Suppressor macrophage treated with lipopolysaccharide for 4 hours (primary cell): ENCODE measurements around the gene PRSS50.

Experiments
- DNase-seq: peaks from one replicate; pipeline ENCODE4 v3.0.0-alpha.2; 2020

PRSS50 gene

GRCh38 chr3:46682974-46683373 is 34.7 kb downstream of the PRSS50 start:
- no peak for DNase-seq

- peak; percentile 51 for DNase-seq
Measured at GRCh38 chr3:46681856-46682540, 35.7 kb downstream of the PRSS50 start.

- no peak for DNase-seq
Measured at GRCh38 chr3:46681387-46681786, 36.3 kb downstream of the PRSS50 start.

GRCh38 chr3:46680298-46680826 is 37.3 kb downstream of the PRSS50 start:
- DNase-seq = no peak

GRCh38 chr3:46679681-46680080 is 38.0 kb downstream of the PRSS50 start:
- no peak for DNase-seq

GRCh38 chr3:46678280-46678679 is 39.4 kb downstream of the PRSS50 start:
- no peak for DNase-seq

GRCh38 chr3:46677411-46677726 is 40.3 kb downstream of the PRSS50 start:
- no peak for DNase-seq

GRCh38 chr3:46676601-46677410 is 40.9 kb downstream of the PRSS50 start:
- DNase-seq = no peak

GRCh38 chr3:46675843-46676567 is 41.7 kb downstream of the PRSS50 start:
- DNase-seq = no peak

GRCh38 chr3:46675426-46675825 is 42.2 kb downstream of the PRSS50 start:
- DNase-seq = no peak

GRCh38 chr3:46674031-46674845 is 43.4 kb downstream of the PRSS50 start:
- DNase-seq = no peak

GRCh38 chr3:46673151-46674030 is 44.3 kb downstream of the PRSS50 start:
- no peak for DNase-seq

- no peak for DNase-seq
Measured at GRCh38 chr3:46672349-46672695, 45.3 kb downstream of the PRSS50 start.

- DNase-seq = no peak
Measured at GRCh38 chr3:46671541-46672348, 45.9 kb downstream of the PRSS50 start.

GRCh38 chr3:46670891-46671427 is 46.7 kb downstream of the PRSS50 start:
- no peak for DNase-seq

GRCh38 chr3:46670000-46670890 is 47.4 kb downstream of the PRSS50 start:
- DNase-seq = no peak

- DNase-seq = no peak
Measured at GRCh38 chr3:46669191-46669999, 48.3 kb downstream of the PRSS50 start.

GRCh38 chr3:46668591-46668990 is 49.1 kb downstream of the PRSS50 start:
- DNase-seq = no peak

GRCh38 chr3:46668116-46668515 is 49.6 kb downstream of the PRSS50 start:
- no peak for DNase-seq
